K562 (cell line): Measurements from ENCODE around the gene SCMH1. TPM values are rescaled to one million over a fixed set of nuclear protein-coding genes. Genes with fewer than 3 reads are reported as not detected.

ENCODE experiments used
- AFF4 ChIP-seq: sonication (generic); formaldehyde crosslinking; IDR thresholded peaks from 2 replicates; pipeline ENCODE4 v1.8.0; 2023; ENCODE audit warnings: mild to moderate bottlenecking, missing genetic modification reagents
- CREBBP ChIP-seq: IDR thresholded peaks from one replicate; pipeline ENCODE4 v1.6.1; 2012; ENCODE audit warnings: low read depth, mild to moderate bottlenecking, control low read depth, inconsistent platforms, low read length
- DACH1 ChIP-seq: fragments of 450-650 bp; IDR thresholded peaks from 2 replicates; pipeline ENCODE4 v1.6.1; 2018; ENCODE audit not compliant: partially characterized antibody
- HIVEP1 ChIP-seq: fragments of 250-450 bp; sonication (Bioruptor Pico); IDR thresholded peaks from 2 replicates; pipeline ENCODE4 v1.4.0; 2020; ENCODE audit warnings: mild to moderate bottlenecking
- MLX ChIP-seq, 2 experiments: fragments of 450-650 bp in 1 of 2; sonication (generic) in 1 of 2; formaldehyde crosslinking; conservative IDR thresholded peaks; 2 replicates each; pipeline versions ENCODE4 v1.4.0 to v1.8.1; 2020 to 2022; ENCODE audit warnings: mild to moderate bottlenecking in 1 of 2, missing genetic modification reagents in 1 of 2
- MTA1 ChIP-seq: fragments of 450-650 bp; IDR thresholded peaks from 2 replicates; pipeline ENCODE4 v1.6.1; 2017; ENCODE audit warnings: borderline replicate concordance
- NR0B1 ChIP-seq: fragments of 450-650 bp; IDR thresholded peaks from one replicate; pipeline ENCODE4 v1.6.1; 2018; ENCODE audit warnings: mild to moderate bottlenecking, moderate library complexity; ENCODE audit not compliant: partially characterized antibody
- NR3C1 ChIP-seq: sonication (generic); formaldehyde crosslinking; IDR thresholded peaks from 2 replicates; pipeline ENCODE4 v1.8.1; 2022; ENCODE audit warnings: missing genetic modification reagents
- PHB2 ChIP-seq: fragments of 450-650 bp; IDR thresholded peaks from 2 replicates; pipeline ENCODE4 v1.6.1; 2017; ENCODE audit warnings: low read depth
- POLR3A ChIP-seq: IDR thresholded peaks from 2 replicates; pipeline ENCODE4 v1.6.1; 2011; ENCODE audit warnings: borderline replicate concordance, mild to moderate bottlenecking, moderate library complexity; ENCODE audit not compliant: insufficient read length, insufficient read depth; ENCODE audit errors: extremely low read depth
- TRIM24 ChIP-seq, 2 experiments: fragments of 450-650 bp; IDR thresholded peaks; 2 replicates each; pipeline ENCODE4 v1.6.1; 2016
- ZNF324 ChIP-seq: fragments of 250-450 bp; sonication (Bioruptor Pico); IDR thresholded peaks from 2 replicates; pipeline ENCODE4 v1.4.0; 2020; ENCODE audit warnings: mild to moderate bottlenecking
- polyA plus RNA-seq, 8 experiments: library from polyadenylated mRNA; depleted of rRNA in 4 of 8; stranded (reverse) in 5 of 8; unstranded in 3 of 8; fragments of >200 nt; fragmentation: Nextera tagmentation in 2 of 8; fragmentation: Illumina TruSeq in 1 of 8; extraction: Ambion mirVana in 2 of 8; extraction: Trizol in 1 of 8; gene quantifications; 2 replicates each; pipeline versions ENCODE4 v1.2.1 to v1.2.3, GENCODE V29; 2011 to 2014; ENCODE audit warnings: inconsistent platforms in 1 of 8, missing spikeins in 1 of 8
- total RNA-seq, 7 experiments: library from RNA; depleted of rRNA in 6 of 7; stranded (reverse); fragments of >200 nt in 6 of 7; fragmentation: Illumina TruSeq in 2 of 7; extraction: Trizol in 2 of 7; gene quantifications; 2 replicates each; pipeline versions ENCODE4 v1.2.1 to v1.2.3, GENCODE V29; 2011 to 2021; ENCODE audit warnings: low replicate concordance in 1 of 7
- TF ChIP-seq, protein P1 (sequence below): fragments of 200-800 bp; sonication (Bioruptor generic); IDR thresholded peaks from 2 replicates; pipeline ENCODE4 v1.6.1; 2016; ENCODE audit warnings: missing genetic modification characterization, missing compliant biosample characterization
- TF ChIP-seq, protein P2 (sequence below), 3 experiments: IDR thresholded peaks in 2 of 3; conservative IDR thresholded peaks in 1 of 3; 2 replicates each; pipeline ENCODE4 v1.5.1; 2011 to 2012; ENCODE audit warnings: low read length in 3 of 3, mild to moderate bottlenecking in 3 of 3, control low read depth in 2 of 3, improper control_type of control experiment in 1 of 3, inconsistent platforms in 1 of 3, low read depth in 1 of 3, mixed read lengths in 1 of 3, moderate library complexity in 1 of 3; ENCODE audit not compliant: insufficient read depth in 2 of 3

The SCMH1 gene
- total and polyA plus RNA-seq, 9 of the 15 experiments (the other 6 are each of a cell fraction or from before 2014, with no cell fraction given), result 8.5 to 37.0 (median 26.8) TPM

GRCh38 chr1:41242342-41243078 is 404 bp upstream of the SCMH1 start (continued):
- no peak for TF ChIP-seq MTA1
- TF ChIP-seq MLX (CRISPR knock-in tag; conservative IDR thresholded peaks at IDR 0.05), result no peak
- TF ChIP-seq NR3C1, result peak; percentile 32; the same call in 1 of the 2 replicates
- peak in 1 of 2 experiments; percentile 48; a peak in 2 of 4 replicates for TF ChIP-seq TRIM24 (IDR thresholded peaks at IDR 0.05)
- TF ChIP-seq ZNF324 (CRISPR knock-in tag), result no peak
- no peak for TF ChIP-seq POLR3A
- no peak for TF ChIP-seq AFF4 (CRISPR knock-in tag)
- TF ChIP-seq CREBBP, result no peak
- TF ChIP-seq DACH1, result no peak
- TF ChIP-seq PHB2, result no peak
- no peak for TF ChIP-seq HIVEP1 (CRISPR knock-in tag)
- TF ChIP-seq, protein P1, sequence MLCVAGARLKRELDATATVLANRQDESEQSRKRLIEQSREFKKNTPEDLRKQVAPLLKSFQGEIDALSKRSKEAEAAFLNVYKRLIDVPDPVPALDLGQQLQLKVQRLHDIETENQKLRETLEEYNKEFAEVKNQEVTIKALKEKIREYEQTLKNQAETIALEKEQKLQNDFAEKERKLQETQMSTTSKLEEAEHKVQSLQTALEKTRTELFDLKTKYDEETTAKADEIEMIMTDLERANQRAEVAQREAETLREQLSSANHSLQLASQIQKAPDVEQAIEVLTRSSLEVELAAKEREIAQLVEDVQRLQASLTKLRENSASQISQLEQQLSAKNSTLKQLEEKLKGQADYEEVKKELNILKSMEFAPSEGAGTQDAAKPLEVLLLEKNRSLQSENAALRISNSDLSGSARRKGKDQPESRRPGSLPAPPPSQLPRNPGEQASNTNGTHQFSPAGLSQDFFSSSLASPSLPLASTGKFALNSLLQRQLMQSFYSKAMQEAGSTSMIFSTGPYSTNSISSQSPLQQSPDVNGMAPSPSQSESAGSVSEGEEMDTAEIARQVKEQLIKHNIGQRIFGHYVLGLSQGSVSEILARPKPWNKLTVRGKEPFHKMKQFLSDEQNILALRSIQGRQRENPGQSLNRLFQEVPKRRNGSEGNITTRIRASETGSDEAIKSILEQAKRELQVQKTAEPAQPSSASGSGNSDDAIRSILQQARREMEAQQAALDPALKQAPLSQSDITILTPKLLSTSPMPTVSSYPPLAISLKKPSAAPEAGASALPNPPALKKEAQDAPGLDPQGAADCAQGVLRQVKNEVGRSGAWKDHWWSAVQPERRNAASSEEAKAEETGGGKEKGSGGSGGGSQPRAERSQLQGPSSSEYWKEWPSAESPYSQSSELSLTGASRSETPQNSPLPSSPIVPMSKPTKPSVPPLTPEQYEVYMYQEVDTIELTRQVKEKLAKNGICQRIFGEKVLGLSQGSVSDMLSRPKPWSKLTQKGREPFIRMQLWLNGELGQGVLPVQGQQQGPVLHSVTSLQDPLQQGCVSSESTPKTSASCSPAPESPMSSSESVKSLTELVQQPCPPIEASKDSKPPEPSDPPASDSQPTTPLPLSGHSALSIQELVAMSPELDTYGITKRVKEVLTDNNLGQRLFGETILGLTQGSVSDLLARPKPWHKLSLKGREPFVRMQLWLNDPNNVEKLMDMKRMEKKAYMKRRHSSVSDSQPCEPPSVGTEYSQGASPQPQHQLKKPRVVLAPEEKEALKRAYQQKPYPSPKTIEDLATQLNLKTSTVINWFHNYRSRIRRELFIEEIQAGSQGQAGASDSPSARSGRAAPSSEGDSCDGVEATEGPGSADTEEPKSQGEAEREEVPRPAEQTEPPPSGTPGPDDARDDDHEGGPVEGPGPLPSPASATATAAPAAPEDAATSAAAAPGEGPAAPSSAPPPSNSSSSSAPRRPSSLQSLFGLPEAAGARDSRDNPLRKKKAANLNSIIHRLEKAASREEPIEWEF (CRISPR knock-in tag), result no peak
- TF ChIP-seq NR0B1, result no peak
- TF ChIP-seq, protein P2, sequence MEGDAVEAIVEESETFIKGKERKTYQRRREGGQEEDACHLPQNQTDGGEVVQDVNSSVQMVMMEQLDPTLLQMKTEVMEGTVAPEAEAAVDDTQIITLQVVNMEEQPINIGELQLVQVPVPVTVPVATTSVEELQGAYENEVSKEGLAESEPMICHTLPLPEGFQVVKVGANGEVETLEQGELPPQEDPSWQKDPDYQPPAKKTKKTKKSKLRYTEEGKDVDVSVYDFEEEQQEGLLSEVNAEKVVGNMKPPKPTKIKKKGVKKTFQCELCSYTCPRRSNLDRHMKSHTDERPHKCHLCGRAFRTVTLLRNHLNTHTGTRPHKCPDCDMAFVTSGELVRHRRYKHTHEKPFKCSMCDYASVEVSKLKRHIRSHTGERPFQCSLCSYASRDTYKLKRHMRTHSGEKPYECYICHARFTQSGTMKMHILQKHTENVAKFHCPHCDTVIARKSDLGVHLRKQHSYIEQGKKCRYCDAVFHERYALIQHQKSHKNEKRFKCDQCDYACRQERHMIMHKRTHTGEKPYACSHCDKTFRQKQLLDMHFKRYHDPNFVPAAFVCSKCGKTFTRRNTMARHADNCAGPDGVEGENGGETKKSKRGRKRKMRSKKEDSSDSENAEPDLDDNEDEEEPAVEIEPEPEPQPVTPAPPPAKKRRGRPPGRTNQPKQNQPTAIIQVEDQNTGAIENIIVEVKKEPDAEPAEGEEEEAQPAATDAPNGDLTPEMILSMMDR (IDR thresholded peaks at IDR 0.05 in 2 of 3, conservative IDR thresholded peaks at IDR 0.05 in 1 of 3; ENCODE audit: insufficient read depth in 2 of 3, low read depth in 1 of 3, low read length in 3 of 3), result no peak
